H9 (cell line): ENCODE data around the gene TNNT2. TPM values are rescaled to one million over a fixed set of nuclear protein-coding genes. Genes with fewer than 3 reads are reported as not detected.

Experiments
- DNase-seq: peaks from one replicate; pipeline ENCODE4 v3.0.0-alpha.2; 2017
- H2AFZ ChIP-seq: one replicate; pipeline ENCODE4 v1.6.1; 2013; ENCODE audit warnings: mild to moderate bottlenecking, low read length, control low read depth, moderate library complexity
- H2AK5ac ChIP-seq: 2 replicates; pipeline ENCODE4 v1.6.1; 2013; ENCODE audit warnings: low read length, control low read depth, mixed read lengths; ENCODE audit not compliant: insufficient read length
- H2BK120ac ChIP-seq: one replicate; pipeline ENCODE4 v1.6.1; 2013; ENCODE audit warnings: low read depth, mild to moderate bottlenecking, low read length, control low read depth, inconsistent platforms; ENCODE audit not compliant: poor library complexity, severe bottlenecking
- H2BK12ac ChIP-seq: 2 replicates; pipeline ENCODE4 v1.6.1; 2013; ENCODE audit warnings: low read length, control low read depth, mixed read lengths, low read depth; ENCODE audit not compliant: insufficient read length
- H2BK15ac ChIP-seq: 2 replicates; pipeline ENCODE4 v1.6.1; 2013; ENCODE audit warnings: low read depth, low read length, control low read depth
- H2BK20ac ChIP-seq: one replicate; pipeline ENCODE4 v1.6.1; 2013; ENCODE audit warnings: low read depth, mild to moderate bottlenecking, low read length, control low read depth, inconsistent platforms; ENCODE audit not compliant: poor library complexity, severe bottlenecking
- H2BK5ac ChIP-seq: 2 replicates; pipeline ENCODE4 v1.6.1; 2013; ENCODE audit warnings: low read length, control low read depth, mixed read lengths; ENCODE audit not compliant: insufficient read length
- H3K14ac ChIP-seq: 2 replicates; pipeline ENCODE4 v1.6.1; 2013; ENCODE audit warnings: low read length, control low read depth; ENCODE audit not compliant: insufficient read depth
- H3K18ac ChIP-seq: 2 replicates; pipeline ENCODE4 v1.6.1; 2013; ENCODE audit warnings: low read depth, mild to moderate bottlenecking, mixed read lengths, low read length, control low read depth; ENCODE audit not compliant: insufficient read length
- H3K23ac ChIP-seq: 2 replicates; pipeline ENCODE4 v1.6.1; 2013; ENCODE audit warnings: low read length, control low read depth, mixed read lengths, low read depth; ENCODE audit not compliant: insufficient read length
- H3K23me2 ChIP-seq: 2 replicates; pipeline ENCODE4 v1.6.1; 2013; ENCODE audit warnings: low read depth, mild to moderate bottlenecking, mixed read lengths, low read length, control low read depth; ENCODE audit not compliant: insufficient read length, poor library complexity, severe bottlenecking
- H3K27ac ChIP-seq: 2 replicates; pipeline ENCODE4 v1.5.1; 2013; ENCODE audit warnings: low read length, control low read depth, mixed read lengths, low read depth; ENCODE audit not compliant: insufficient read length
- H3K27me3 ChIP-seq: 2 replicates; pipeline ENCODE4 v1.6.1; 2013; ENCODE audit warnings: low read length, control low read depth, inconsistent platforms; ENCODE audit not compliant: insufficient read depth
- H3K4ac ChIP-seq: 2 replicates; pipeline ENCODE4 v1.6.1; 2013; ENCODE audit warnings: low read depth, mild to moderate bottlenecking, control low read depth, inconsistent platforms, low read length, moderate library complexity
- H3K4me1 ChIP-seq: 2 replicates; pipeline ENCODE4 v1.6.1; 2013; ENCODE audit warnings: low read length, control low read depth, inconsistent platforms; ENCODE audit not compliant: insufficient read depth
- H3K4me2 ChIP-seq: 2 replicates; pipeline ENCODE4 v1.6.1; 2013; ENCODE audit warnings: low read length, control low read depth, mixed read lengths; ENCODE audit not compliant: insufficient read length, insufficient read depth
- H3K56ac ChIP-seq: 2 replicates; pipeline ENCODE4 v1.6.1; 2013; ENCODE audit warnings: low read depth, mild to moderate bottlenecking, mixed read lengths, low read length, control low read depth; ENCODE audit not compliant: insufficient read length
- H3K79me1 ChIP-seq: 2 replicates; pipeline ENCODE4 v1.6.1; 2013; ENCODE audit warnings: low read depth, mild to moderate bottlenecking, moderate library complexity, low read length, control low read depth, inconsistent platforms; ENCODE audit not compliant: insufficient read depth, poor library complexity, severe bottlenecking
- H3K79me2 ChIP-seq: 2 replicates; pipeline ENCODE4 v1.6.1; 2013; ENCODE audit warnings: low read length, control low read depth, inconsistent platforms; ENCODE audit not compliant: insufficient read depth
- H3K9ac ChIP-seq: 2 replicates; pipeline ENCODE4 v1.6.1; 2013; ENCODE audit warnings: low read length, control low read depth, mixed read lengths; ENCODE audit not compliant: insufficient read length; ENCODE audit errors: extremely low read depth
- H3K9me3 ChIP-seq: one replicate; pipeline ENCODE4 v1.6.1; 2013; ENCODE audit warnings: low read depth, low read length, inconsistent platforms; ENCODE audit not compliant: control insufficient read depth
- H3T11ph ChIP-seq: one replicate; pipeline ENCODE4 v1.6.1; 2013; ENCODE audit warnings: mild to moderate bottlenecking, low read length, control low read depth, inconsistent platforms
- H4K20me1 ChIP-seq: one replicate; pipeline ENCODE4 v1.6.1; 2013; ENCODE audit not compliant: control insufficient read depth, insufficient read length, insufficient read depth
- H4K5ac ChIP-seq: 2 replicates; pipeline ENCODE4 v1.6.1; 2013; ENCODE audit warnings: low read depth, mild to moderate bottlenecking, mixed read lengths, low read length, control low read depth; ENCODE audit not compliant: insufficient read length
- H4K8ac ChIP-seq: replicated peaks from 2 replicates; pipeline ENCODE4 v1.6.1; 2013; ENCODE audit warnings: low read length, control low read depth, mixed read lengths, low read depth; ENCODE audit not compliant: insufficient read length
- H4K91ac ChIP-seq: 2 replicates; pipeline ENCODE4 v1.6.1; 2013; ENCODE audit warnings: low read depth, mild to moderate bottlenecking, moderate library complexity, mixed read lengths, low read length, control low read depth; ENCODE audit not compliant: insufficient read length
- H3K27ac Mint-ChIP-seq, 3 experiments: 2 replicates in 2 of 3; 3 replicates in 1 of 3; pipeline ENCODE4 v1.8.0; 2020 to 2021; ENCODE audit warnings: mixed read lengths in 3 of 3, mild to moderate bottlenecking in 1 of 3, moderate library complexity in 1 of 3
- H3K27me3 Mint-ChIP-seq: 2 replicates; pipeline ENCODE4 v1.8.0; 2021; ENCODE audit warnings: low read depth, mild to moderate bottlenecking, moderate library complexity, mixed read lengths
- H3K36me3 Mint-ChIP-seq, 3 experiments: 2 replicates in 2 of 3; 3 replicates in 1 of 3; pipeline ENCODE4 v1.8.0; 2020 to 2021; ENCODE audit warnings: low read depth in 3 of 3, mixed read lengths in 3 of 3; ENCODE audit not compliant: insufficient read depth in 1 of 3
- H3K4me1 Mint-ChIP-seq, 2 experiments: 2 replicates each; pipeline ENCODE4 v1.8.0; 2020; ENCODE audit warnings: mixed read lengths in 2 of 2
- H3K4me3 Mint-ChIP-seq, 2 experiments: 2 replicates in 1 of 2; 3 replicates in 1 of 2; pipeline ENCODE4 v1.8.0; 2020 to 2021; ENCODE audit warnings: mild to moderate bottlenecking in 2 of 2, mixed read lengths in 2 of 2, moderate library complexity in 1 of 2
- H3K9me3 Mint-ChIP-seq, 2 experiments: 2 replicates in 1 of 2; 3 replicates in 1 of 2; pipeline ENCODE4 v1.8.0; 2020; ENCODE audit warnings: mild to moderate bottlenecking in 2 of 2, mixed read lengths in 2 of 2, moderate library complexity in 1 of 2
- CTCF ChIP-seq: fragments of 200-600 bp; sonication (generic); conservative IDR thresholded peaks from 3 replicates; pipeline ENCODE4 v1.8.0; 2021; ENCODE audit warnings: antibody characterized with exemption, mild to moderate bottlenecking
- WGBS: extraction: QIAGEN DNeasy Blood & Tissue Kit; methylation state at CpG from one replicate; pipeline ENCODE4 v1.1.7; 2013; ENCODE audit warnings: missing lambda C conversion rate, low lambda C conversion rate, mixed read lengths; ENCODE audit not compliant: insufficient read length; ENCODE audit errors: extremely low coverage; 5-methylcytosine and 5-hydroxymethylcytosine counted together
- total RNA-seq: library from RNA; stranded (reverse); gene quantifications from 2 replicates; pipeline ENCODE4 v1.2.1, GENCODE V29; 2021

TNNT2 gene
- total RNA-seq, 1 experiment from 2014 or later = 8.6 TPM

DNA sequence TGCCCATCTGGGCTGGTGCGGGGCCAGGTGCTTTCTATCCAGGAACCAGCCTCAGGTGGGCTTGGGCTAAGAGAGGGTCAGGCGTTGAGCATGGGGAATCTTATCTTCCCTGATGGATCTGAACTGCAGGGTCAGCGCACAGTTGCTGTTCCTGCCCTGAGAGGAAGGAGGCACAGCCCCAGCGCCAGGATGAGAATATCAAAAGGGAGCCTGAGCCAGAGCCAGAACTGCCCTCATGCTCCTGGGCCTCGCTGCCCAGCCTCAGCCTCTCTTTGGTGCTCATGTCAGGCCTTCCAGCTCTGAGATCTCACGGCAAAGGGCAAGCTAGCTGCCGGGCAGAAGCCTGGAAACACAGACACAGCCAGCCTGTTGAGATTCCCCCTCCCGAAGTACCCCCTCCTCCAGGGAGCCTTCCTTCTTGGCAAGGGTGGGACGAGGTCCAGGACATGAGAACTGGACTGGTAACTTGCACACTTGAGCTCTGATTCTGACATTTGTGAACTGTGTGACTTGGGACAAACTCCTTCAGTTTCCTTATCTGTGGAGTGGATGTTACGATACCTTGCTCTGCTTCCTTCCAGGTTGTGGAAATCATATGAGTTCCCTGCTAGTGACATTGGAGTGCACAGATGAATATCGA is 22.9 kb upstream of the TNNT2 start:
- H2AFZ ChIP-seq = no peak overlapping the region
- no peaks in the 10 kb centered on the region for H3K4me1 ChIP-seq
- H3K27ac Mint-ChIP-seq = no peak overlapping the region; a peak in 1 of 7 replicates
- peaks cover 22% of the 10 kb centered on the region for H3K27me3 Mint-ChIP-seq
- no peak for TF ChIP-seq CTCF
- no peaks in the 10 kb centered on the region for H4K20me1 ChIP-seq
- no peak overlapping the region for H3K23ac ChIP-seq
- H2AK5ac ChIP-seq = no peak overlapping the region
- no peak overlapping the region for H4K91ac ChIP-seq
- no peak overlapping the region for H2BK120ac ChIP-seq
- no CpG with 5 or more reads among the region's 11 CpGs for WGBS
- H3K79me2 ChIP-seq = no peaks in the 10 kb centered on the region
- H2BK12ac ChIP-seq = no peak overlapping the region
- no peaks in the 10 kb centered on the region for H3K9me3 ChIP-seq
- no peak for DNase-seq
- H3K23me2 ChIP-seq = peaks cover 16% of the 10 kb centered on the region
- H2BK15ac ChIP-seq = no peak overlapping the region
- no peaks in the 10 kb centered on the region for H3K79me1 ChIP-seq
- H3K27me3 ChIP-seq = peaks cover 5% of the 10 kb centered on the region; the same call in 1 of the 2 replicates
- H3K9ac ChIP-seq = no peak overlapping the region
- no peak overlapping the region for H2BK5ac ChIP-seq
- H3T11ph ChIP-seq = no peak overlapping the region
- peaks cover 26 to 32% of the 10 kb centered on the region in 2 experiments for H3K4me1 Mint-ChIP-seq
- H2BK20ac ChIP-seq = no peak overlapping the region
- no peak overlapping the region for H3K27ac ChIP-seq
- H3K4me3 Mint-ChIP-seq = peak overlapping the region; percentile 71 to 72
- no peak overlapping the region for H3K18ac ChIP-seq
- no peak overlapping the region for H4K5ac ChIP-seq
- H4K8ac ChIP-seq = no peak overlapping the region
- no peak overlapping the region for H3K4ac ChIP-seq
- no peaks in the 10 kb centered on the region for H3K9me3 Mint-ChIP-seq
- peak overlapping the region; percentile 11; the same call in 1 of the 2 replicates for H3K14ac ChIP-seq
- H3K4me2 ChIP-seq = peak overlapping the region; percentile 38
- H3K36me3 Mint-ChIP-seq = peaks cover 0 to 3% (median 0%) of the 10 kb centered on the region in 3 experiments; a peak in 3 of 7 replicates
- no peak overlapping the region for H3K56ac ChIP-seq
